SK-N-MC (cell line): Measurements from ENCODE around the gene KNCN.

Experiments
- EZH2 ChIP-seq: fragments of 200-600 bp; sonication (generic); IDR thresholded peaks from one replicate; pipeline ENCODE4 v1.6.1; 2017; ENCODE audit warnings: antibody characterized with exemption
- POLR2AphosphoS5 ChIP-seq: IDR thresholded peaks from 2 replicates; pipeline ENCODE4 v1.6.1; 2012; ENCODE audit warnings: mild to moderate bottlenecking, low read depth, low read length, borderline replicate concordance

- no peak for TF ChIP-seq POLR2AphosphoS5
- TF ChIP-seq EZH2 = no peak
Observed at GRCh38 chr1:46585312-46585938, 34.0 kb upstream of the KNCN start.
